NCI-H146 (cell line): ENCODE measurements around the gene RPN1.
A peak's percentile ranks its signal among the peaks of the same experiment; 100 is the strongest.
"Not testable (repeated sequence)": the region's sequence is repeated elsewhere in the genome, so short reads cannot be mapped to it uniquely, and the experiment has no call there.

ENCODE experiments used
- DNase-seq: peaks from one replicate; lab custom pipeline; 2025; lab: John Stamatoyannopoulos, UW

RPN1 gene

DNA sequence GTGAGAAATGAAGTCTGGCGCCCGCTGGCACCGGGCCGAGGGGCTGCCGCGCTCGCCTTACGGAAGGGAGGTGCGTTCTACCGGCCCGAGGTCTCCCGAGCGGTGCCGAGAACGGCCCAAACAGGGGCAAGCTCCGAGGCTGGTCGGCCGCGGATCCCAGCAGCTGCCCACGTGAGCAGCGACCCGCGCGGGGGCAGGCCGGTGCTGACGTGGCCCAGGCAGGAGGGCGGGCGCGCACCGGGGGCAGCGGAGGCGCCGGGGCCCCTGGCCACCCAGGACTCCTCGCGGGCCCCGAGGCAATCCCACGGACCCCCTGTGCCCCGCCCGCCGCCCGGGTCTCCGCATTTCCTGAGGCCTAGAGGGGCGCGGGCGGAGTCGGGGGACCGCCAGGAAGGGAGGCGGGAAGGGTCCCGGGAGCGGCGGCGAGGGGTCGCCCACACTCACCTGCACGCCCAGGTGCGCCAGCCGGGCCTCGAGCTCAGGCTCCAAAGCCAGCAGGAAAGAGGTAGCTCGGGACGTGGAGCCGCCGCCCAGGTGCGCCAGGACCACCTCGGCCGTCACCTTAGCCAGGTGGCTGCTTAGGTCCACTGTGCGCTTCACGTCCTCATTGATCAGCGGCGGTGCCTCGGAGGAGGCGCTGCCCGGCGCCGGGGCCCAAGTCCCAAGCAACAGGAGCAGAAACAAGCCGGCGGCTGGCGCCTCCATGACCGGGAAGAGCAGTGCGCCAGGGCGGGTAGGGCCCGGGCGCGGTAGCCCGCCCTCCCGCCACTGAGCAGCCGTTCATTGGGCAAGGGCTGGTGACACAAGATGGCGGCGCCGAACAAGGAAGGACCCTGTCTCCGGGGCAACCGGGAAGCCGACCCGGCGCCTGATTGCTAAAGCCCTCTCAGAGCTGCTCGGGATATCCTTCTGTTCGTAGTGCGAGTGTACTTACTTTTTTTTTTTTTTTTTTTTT, at the start of gene RPN1:
Gene RPN1 (minus strand): TSS at position 723 of the 955 bp plus-strand sequence. CDS start 18 bp downstream, at position 705.
- peak; percentile 99 for DNase-seq

DNA sequence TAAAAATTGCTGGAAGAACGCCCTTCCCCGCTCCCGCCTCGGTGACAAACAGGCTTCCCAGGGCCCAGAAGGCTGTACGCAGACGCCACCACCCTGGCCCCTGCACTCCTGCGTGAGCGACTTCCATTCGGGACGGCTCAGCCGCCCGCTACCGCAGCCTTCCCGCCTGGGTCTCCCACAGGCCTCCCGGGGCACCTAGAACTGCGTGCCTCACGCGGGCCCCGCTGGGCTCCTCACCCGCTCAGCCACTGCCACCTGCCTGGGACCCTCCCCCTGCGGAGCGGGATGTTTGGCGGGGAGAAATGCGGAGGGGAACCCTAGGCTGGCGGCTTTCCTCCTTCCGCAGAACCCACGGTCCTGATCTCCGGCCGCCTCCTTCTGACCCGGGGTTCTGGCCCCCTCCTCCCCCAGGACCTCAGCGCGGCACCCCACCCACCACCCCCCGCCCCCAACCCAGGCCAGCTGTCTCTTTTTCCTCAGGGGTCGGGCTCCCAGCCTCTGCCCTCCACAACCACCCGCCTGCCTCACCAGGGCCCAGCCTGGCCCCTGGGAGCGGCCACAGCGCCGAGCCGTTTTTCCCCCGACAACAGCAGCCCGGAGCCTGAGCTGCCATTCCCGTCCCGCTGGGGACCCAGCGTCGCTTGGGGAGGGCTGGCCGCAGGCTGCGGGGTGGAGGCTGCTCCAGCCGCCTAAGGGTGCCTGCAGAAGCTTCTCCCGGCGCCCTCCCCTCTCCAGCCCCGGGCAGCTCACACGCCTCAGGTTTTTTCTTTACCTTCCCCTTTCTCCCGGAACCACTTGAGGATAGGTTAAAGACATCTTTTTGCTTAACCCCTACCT, 47.8 kb upstream of the RPN1 start:
- peak; percentile 88 for DNase-seq

DNA sequence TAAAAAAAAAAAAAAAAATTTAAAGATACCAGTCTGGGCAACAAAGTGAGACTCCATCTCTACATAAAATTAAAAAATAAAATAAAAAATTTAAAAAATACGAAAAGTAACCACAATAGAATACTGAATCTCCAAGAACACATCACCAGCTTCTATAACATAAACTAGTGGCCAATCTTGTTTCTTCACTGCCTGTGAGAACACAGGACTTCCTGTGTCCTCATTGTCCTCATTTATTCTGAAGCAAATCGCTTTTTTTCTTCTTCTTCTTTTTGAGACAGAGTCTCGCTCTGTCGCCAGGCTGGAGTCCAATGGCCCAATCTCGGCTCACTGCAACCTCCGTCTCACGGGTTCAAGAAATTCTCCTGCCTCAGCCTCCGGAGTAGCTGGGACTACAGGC, 46.7 kb upstream of the RPN1 start:
- no peak for DNase-seq

DNA sequence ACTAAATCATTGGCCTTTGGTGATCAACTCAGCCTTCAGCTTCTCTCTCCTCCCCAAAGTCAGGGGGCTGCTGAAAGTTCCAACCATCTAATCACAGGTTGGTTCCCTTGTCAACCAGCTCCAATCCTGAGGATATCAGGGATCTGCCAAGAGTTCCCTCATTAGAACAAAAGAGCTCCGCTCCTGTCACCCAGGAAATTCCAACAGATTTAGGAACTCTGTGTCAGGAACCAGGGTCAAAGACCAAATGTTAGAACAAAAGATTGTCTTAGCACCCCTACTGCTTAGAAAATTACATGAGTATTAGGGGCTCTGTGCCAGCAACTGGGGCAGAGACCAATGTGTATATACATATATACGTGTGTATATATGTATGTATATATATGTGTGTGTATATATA, 43.1 kb upstream of the RPN1 start:
- no peak for DNase-seq

DNA sequence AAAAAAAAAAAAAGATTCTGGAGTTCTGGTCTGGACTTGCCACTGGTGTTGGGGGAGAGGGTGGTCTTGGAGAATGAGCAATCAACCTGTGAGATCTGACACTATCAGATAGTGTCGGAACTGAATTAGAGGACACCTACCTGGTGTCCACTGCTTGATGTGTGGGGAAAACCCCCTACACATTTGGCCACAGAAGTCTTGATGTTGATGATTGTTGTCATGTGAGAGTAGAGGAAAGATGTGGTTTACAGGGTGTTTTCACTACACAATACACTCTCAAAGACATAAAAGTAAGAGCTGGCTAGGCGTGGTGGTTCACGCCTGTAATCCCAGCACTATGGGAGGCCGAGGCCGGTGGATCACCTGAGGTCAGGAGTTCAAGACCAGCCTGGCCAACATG, 38.4 kb upstream of the RPN1 start:
- no peak for DNase-seq

DNA sequence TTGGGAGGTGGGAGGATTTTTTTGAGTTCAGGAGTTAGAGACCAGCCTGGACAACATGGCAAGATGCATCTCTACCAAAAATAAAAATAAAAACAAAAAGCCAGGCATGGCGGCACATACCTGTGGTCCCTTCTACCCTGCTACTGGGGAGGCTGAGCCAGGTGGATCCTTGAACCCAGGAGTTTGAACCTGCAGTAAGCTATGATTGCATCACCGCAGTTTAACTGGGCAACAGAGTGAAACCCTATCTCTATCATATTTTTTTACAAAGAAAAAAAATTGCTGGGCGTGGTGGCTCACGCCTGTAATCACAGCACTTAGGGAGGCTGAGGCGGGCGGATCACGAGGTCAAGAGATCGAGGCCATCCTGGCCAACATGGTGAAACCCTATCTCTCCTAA, 35.8 kb upstream of the RPN1 start:
- no peak for DNase-seq

DNA sequence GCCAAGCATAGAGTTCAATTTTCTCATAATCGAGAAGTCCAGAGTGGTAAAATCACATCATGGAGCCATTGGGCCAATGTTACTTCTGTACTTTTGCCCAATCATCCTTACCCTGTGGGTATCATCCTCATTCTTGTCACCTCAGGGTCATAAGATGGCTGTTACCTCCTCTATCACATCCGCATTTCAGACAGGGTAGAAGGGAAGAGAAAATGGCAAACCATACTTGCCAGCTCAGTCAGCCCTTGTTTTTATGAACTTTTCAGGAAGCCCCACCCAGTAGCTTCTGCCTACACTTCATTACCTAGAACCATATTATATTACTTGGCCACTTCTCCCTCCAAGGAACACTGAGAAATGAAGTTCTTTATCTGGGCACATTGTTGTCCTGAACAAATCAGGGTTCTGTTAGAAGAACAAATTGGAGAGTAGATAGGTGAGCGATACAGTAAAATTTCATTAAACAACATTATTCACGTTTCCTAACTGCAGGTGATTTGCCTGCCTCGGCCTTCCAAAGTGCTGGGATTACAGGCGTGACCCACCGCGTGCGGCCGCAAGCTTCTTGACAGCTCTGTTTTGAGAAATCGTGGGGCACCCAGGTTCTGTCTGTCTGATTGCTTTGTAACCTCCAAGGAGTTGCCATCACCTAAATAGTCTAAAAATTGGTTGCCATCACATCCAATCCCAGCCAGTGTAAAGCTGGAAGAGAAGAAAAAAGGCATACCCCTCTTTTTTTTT, 34.5 kb upstream of the RPN1 start:
- no peak for DNase-seq

DNA sequence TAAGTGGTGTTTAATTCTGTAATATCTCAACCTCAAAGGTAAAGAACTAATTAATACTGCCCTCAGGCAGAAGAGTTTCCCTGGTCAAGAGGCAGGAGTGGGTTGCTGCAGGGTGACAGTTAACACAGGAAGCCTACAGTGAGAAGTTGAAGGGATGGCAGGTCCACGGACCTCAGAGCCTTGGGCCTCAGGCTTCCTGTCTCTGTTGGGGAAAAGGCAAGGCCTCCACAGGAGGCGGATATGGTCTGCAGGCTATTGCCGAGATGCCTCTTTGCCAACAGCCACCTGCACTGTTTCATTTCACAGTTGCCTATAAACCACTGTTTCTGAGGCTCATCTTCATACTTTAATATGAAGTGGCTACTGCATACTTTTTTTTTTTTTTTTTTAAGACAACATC, 33.3 kb upstream of the RPN1 start:
- DNase-seq = no peak

DNA sequence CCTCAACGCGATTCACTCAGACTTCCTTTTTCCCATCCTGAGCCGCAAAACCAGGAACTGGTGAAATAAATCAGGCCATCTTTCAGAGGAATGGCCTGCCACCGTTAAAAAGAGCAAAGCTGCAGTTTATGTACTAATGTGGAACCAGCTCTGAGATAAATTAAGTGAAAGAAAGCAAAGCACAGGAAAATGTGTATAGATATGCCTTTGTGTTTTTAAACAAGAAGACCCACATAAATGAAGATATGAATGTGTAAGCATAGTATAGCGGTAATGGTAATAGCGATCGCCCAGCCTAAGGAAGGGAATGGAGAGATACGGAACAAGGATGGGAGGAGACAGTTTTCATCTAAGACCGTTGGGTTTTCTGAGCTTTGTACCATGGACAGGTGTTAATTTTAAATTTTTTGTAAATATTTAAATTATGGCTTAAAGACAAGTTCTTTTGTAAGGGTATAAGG, 30.8 kb upstream of the RPN1 start:
- DNase-seq = peak; percentile 63

DNA sequence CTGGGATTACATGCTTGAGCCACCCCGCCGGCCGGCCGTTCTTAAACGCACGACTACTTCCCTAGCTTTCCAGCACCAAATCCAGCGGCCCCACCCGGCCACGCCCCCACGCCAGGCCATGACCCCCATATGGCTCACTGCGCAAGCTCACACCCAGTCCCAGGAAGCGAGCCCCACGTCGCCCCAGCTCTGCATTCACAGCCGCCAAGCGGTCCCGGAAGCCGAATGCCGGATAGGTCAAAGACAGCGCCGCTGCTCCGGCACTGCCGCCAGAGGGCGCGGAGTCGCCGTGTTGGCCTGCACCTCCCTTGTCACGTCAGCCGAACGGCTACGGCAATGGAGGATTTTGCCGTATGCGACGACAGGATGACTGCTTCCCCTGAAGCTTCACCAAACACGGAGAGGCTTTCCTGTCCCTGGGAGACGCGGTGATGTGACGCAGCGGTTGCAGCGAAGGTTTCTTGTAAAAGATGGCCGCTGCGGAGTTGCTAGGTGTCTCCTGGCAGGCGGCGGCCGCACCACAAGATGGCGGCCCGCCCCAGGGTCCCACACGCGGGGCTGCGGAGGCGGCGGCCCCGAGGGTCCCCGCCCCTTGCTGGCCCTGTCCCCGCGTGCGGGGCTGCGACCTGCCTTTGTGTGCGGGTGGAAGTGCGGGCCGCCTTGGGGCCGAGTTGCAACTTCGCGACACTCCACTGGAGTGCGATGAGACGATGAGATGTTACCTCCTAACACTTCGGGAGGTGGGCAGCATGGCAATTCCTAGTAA, 30.2 kb upstream of the RPN1 start:
- DNase-seq = peak; percentile 100

DNA sequence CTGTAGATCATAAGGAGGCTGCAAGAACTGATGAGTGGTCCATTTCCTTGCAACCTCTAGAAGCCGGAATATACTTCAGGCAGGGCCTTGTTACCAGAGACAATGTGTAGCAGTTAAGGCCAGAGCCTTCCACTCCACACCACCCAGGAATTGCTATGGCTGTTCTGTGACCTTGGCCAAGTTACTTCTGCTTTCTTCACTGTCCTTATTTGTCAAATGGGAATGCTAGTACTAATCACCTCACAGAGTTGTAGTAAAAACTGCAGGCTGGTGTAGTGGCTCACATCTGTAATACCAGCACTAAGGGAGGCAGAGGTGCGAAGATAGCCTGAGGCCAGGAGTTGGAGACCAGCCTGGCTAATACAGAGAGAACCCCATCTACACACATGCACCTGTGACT, 28.7 kb upstream of the RPN1 start:
- DNase-seq = no peak

DNA sequence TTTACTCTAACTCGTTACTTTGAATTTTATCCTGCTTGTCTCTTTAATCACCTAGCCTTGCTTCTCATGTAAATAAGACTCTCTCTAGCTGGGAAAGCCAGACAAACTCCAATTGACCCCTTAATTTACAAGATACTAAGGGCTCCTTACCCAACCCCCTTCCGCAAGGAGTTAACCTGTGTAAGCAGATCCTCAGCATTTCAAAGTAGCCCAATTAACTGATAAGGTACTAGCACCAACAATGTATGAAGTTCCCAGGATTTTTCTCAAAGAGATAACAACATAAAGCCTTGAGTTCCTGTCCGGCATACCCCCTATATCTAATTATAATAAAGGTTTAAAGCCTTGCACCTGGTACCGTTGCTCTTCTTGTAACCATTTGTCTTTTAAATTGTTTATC, 25.2 kb upstream of the RPN1 start:
- not testable (repeated sequence) for DNase-seq

DNA sequence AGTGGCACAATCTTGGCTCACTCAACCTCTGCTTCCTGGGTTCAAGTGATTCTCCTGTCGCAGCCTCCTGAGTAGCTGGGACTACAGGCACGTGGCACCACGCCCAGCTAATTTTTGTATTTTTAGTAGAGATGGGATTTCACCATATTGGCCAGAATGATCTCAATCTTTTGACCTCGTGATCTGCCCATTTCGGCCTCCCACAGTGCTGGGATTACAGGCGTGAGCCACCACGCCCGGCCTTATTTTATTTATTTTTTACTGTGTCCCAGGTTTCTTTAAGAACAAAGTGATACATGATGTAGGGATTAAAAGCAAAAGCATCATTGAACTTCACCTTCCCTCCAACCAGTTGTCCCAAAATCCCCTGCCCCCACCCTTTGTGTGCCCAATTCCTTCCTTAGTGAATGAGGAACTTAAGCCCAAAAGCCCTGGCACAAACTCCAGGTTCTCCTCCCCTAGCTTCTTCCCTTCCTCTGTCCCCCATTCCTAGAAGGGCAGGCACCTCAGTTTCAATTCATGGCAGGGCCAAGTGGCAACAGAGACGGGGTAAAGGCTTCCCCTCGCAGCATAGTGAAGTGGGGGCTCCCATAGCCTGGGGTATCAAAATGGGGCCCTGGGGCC, 23.7 kb upstream of the RPN1 start:
- DNase-seq = no peak

DNA sequence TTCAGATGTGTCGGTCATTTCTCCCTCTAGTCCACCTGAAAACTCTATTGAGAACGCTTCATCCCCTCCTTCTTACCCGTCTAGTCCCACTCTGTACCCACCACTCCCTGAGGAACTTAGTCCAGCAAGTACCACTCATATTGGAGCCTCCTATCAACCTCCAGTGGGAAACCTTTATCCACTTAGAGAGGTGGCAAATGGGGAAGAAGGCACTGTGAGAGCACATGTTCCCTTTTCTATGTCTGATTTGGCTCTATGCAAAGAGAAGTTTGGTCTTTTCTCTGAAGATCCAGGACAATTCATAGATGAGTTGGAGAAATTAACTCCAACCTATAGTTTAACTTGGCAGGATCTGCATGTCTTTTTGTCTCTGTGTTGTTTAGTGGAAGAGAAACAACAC, 17.0 kb upstream of the RPN1 start:
- DNase-seq = no peak

DNA sequence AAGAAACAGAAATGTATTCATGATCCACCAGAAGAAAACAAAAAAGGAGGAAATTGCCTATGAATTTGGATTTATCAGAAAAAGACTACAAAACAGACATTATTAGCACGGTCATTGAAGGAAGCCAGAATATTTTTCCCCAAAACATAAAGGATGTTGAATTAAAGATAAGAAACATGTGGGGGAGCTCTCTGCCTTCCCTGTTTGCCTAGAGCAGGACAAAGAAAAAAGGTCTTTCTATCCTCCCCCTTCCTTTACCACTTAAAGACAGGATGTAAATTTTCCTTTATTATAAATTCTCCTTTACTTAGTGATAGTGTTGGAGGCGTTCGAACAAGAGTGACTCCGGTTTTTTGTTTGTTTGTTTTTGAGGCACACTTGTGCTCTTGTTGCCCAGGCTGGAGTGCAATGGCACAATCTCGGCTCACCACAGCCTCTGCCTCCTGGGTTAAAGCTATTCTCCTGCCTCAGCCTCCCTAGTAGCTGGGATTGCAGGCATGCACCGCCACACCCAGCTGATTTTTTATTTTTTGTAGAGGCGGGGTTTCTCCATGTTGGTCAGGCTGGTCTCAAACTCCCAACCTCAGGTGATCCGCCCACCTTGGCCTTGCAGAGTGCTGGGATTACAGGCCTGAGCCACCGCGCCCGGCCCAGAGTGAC, 14.9 kb upstream of the RPN1 start:
- no peak for DNase-seq

DNA sequence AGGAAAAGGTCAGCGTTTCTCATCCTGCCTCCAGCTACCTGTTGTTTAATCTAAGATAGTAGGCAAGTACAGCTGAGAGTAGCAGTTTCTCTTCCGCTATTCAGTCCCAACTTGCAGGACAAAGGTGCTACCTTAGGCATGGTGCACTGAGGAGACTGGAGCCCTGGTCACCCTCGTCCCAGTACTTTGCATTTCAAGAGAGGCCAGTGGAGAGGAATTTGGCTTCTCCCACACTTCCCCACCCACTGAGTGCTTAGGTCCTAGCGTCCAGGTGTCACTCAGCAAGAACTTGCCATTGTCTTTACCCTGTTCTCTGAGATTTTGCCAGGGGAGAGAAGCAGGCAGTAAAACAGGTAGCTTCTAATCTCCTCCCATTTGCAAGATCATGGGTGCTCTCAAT, 12.5 kb upstream of the RPN1 start:
- no peak for DNase-seq

DNA sequence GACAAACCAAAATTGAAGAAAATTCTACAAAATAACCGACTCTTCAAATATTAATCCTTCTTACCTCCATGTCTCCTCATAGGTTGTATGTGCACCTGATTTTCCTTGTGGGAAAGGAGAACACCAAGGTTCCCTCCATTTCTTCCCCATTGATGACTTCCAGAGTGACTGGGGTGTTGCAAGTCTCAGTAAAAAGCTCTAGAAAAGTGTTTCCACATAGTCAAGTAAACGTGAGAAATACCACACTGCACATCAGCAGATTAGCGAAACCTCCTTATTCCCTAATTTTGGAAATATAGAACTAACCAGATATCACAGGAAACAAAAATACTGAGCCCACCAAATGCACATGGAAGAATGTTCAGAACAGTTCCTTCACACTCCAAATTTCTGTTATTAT, 4.9 kb upstream of the RPN1 start:
- no peak for DNase-seq

DNA sequence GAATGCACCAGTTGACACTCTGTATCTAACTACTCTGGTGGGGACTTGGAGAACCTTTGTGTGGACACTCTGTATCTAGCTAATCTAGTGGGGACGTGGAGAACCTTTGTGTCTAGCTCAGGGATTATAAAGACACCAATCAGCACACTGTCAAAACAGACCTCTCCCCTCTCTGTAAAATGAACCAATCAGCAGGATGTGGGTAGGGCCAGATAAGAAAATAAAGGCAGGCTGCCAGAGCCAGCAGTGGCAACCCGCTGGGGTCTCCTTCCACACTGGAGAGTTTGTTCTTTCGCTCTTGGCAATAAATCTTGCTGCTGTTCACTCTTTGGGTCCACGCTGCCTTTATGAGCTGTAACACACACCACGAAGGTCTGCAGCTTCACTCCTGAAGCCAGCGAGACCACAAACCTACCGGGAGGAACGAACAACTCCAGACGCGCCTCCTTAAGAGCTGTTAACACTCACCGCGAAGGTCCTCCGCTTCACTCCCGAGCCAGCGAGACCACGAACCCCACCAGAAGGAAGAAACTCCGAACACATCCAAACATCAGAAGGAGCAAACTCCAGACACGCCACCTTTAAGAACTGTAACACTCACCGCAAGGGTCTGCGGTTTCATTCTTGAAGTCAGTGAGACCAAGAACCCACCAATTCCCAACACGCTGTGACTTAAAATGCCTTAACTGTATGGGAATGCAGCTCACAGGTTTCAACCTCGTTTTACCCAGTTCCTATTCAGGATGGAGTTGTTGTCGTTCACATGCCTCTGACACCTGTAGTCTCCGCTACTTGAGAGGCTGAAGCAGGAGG, 3.6 kb upstream of the RPN1 start:
- not testable (repeated sequence) for DNase-seq

DNA sequence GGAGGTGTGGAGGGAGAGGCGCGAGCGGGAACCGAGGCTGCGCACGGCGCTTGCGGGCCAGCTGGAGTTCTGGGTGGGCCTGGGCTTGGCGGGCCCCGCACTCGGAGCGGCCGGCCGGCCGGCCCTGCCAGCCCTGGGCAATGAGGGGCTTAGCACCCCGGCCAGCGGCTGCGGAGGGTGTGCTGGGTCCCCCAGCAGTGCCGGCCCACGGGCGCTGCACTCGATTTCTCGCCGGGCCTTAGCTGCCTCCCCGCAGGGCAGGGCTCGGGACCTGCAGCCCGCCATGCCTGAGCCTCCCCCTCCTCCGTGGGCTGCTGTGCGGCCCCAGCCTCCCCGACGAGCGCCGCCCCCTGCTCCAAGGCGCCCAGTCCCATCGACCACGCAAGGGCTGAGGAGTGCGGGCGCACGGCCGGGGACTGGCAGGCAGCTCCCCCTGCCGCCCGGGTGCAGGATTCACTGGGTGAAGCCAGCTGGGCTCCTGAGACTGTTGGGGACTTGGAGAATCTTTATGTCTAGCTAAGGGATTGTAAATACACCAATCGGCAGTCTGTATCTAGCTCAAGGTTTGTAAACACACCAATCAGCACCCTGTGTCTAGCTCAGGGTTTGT, 2.9 kb upstream of the RPN1 start:
- DNase-seq = not testable (repeated sequence)
